GM18498 (cell line): ENCODE results near the gene SP2.
"Not testable (repeated sequence)": the region's sequence is repeated elsewhere in the genome, so short reads cannot be mapped to it uniquely, and the experiment has no call there.

Experiments
- ATAC-seq: cut with Tn5 transposase; IDR thresholded peaks from one replicate; pipeline ENCODE4 v1.9.1; 2021; ENCODE audit warnings: mild to moderate bottlenecking, moderate library complexity; ENCODE audit not compliant: unreplicated experiment

Gene SP2

DNA sequence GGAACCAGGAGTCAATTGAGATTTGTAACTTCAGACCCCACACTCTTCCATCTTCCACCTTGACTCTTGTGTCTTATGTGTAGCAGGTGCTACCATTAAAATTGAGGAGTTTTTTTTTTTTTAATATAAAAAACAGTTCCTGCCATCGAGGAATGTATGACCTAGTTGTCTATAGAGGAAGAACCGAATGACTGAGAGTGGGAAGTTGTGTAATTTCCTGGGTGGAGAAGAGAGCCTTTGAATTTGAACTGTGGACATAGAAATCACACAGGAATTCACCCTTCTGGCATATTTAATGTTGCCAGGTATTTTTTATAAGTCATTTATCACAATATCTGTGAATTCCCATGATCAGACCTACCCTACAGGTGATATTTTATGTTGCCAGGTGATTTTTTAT lies 22.0 kb downstream of the SP2 start:
- no peak for ATAC-seq

DNA sequence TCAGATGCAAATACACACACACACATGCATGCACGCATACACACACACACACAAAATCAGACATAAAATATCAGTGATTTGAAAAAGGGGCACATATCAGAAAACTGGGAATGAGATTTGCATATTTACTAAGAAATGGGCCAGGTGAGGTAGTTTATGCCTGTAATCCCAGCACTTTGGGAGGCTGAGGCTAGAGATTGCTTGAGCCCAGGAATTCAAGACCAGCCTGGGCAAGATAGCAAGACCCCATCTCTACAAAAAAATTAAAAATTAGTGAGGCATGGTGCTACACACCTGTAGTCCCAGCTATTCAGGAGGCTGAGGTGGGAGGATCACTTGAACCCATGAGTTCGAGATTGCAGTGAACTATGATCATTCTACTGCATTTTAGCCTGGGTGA lies 23.0 kb downstream of the SP2 start:
- no peak for ATAC-seq

DNA sequence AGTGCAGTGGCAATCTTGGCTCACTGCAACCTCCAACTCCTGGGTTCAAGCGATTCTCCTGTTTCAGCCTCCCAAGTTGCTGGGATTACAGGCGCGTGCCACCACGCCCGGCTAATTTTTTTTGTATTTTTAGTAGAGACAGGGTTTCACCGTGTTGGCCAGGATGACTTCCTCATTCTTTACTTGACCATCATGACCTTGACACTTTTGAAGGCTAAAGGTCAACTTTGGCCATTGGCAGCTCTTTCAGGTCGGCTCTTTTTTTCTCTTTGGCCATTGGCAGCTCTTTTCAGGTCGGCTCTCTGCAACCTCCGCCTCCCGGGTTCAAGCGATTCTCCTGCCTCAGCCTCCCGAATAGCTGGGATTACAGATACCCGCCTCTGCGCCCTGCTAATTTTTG lies 23.9 kb downstream of the SP2 start:
- ATAC-seq: not testable (repeated sequence)

GRCh38 chr17:47924785-47925677 lies 29.0 kb downstream of the SP2 start:
- no peak for ATAC-seq

DNA sequence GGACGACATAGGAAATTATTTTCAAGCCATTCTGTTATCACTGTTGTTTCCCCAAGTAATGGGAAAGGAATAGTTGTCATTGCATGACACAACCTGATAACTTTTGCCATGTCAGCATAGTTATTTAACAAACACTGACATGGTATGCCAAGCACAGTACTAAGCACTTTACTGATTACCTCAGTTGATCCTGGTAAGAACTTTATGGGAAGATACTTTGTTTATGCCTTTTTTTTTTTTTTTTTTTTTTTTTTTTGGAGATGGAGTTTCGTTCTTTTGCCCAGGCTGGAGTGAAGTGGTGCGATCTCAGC lies 29.6 kb downstream of the SP2 start:
- no peak for ATAC-seq

DNA sequence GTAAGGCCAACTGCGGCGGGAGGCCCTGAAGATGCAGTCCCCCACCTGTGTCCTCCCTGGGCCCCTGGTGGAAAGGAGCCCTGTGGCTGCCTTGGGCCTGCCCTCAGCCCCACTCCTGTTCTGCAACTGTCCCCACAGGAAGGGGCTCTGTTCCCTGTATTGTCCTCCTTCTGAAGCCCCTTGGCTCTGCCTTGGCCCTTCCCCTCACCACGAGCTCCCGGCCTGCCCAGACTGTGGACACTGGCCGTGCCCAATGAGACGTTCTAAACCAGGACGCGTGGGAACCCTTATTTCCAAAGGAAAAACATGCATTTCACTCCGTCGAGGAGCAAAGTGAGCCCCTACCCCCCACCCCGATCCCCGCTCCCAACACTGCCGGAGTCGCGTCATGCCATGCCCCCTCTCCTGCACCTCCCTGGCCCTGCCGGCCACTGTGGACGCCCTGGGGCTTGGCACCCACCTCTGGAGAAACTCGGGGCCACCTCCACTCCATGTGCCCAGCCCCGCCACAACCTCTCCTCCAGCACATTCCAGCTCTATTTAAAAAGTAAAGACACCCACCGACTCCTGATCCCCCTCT lies 31.9 kb downstream of the SP2 start:
- ATAC-seq: no peak

GRCh38 chr17:47928415-47928814 lies 32.4 kb downstream of the SP2 start:
- ATAC-seq: no peak

- ATAC-seq: no peak
Measured at GRCh38 chr17:47929218-47930000, 33.4 kb downstream of the SP2 start.

- no peak for ATAC-seq
Measured at GRCh38 chr17:47931848-47932247, 35.8 kb downstream of the SP2 start.

GRCh38 chr17:47934856-47935255 lies 38.8 kb downstream of the SP2 start:
- ATAC-seq: no peak

GRCh38 chr17:47935468-47935867 lies 39.4 kb downstream of the SP2 start:
- not testable (repeated sequence) for ATAC-seq

DNA sequence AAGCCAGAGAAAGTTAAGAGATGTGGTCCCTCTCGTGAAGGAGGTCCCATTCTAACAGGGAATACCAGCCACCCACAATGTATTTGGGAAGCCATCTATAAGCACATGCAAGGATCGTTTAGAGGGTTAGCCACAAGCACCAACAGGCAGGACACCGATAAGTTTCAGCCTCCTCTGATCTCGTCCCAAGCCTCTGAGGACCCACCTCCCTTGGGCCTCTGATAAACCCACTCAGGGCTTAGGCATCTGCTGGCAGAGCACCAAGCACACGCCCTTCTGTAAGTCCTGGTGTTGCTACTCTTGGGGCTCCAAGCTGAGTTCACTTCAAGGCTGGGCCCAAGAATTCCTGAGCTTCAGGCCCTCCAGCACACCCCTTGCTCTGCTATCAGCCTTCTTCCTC lies 39.9 kb downstream of the SP2 start:
- ATAC-seq: no peak

DNA sequence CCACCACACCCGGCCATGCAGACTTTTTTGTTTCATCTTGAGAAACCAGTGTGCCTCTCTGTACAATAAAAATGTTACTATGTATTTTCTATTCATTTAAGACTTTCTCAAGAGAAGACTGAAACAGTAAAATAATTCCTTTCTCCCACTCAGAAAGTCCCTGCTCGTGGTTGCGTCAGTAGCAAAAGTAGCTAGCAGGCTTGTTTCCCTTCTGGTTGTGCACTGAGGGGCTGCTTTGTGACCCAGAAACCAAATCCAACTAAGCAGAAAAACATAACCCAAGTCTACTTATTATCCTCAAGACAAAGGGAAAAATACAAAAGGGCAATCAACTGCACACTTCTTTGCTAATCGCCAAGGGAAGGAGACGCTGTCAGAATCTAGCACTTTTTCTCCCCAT lies 41.9 kb downstream of the SP2 start:
- ATAC-seq: no peak

GRCh38 chr17:47941246-47942095 lies 45.4 kb downstream of the SP2 start, which contains the start of gene PNPO:
Gene PNPO, plus strand, starts transcription at chr17:47941571. Its CDS starts 105 bp downstream, at chr17:47941676.
- ATAC-seq: peak; percentile 92

GRCh38 chr17:47942096-47942510 lies 46.1 kb downstream of the SP2 start:
- ATAC-seq: no peak

GRCh38 chr17:47942568-47942967 lies 46.5 kb downstream of the SP2 start:
- no peak for ATAC-seq

GRCh38 chr17:47945080-47945479 lies 49.0 kb downstream of the SP2 start:
- ATAC-seq: no peak

DNA sequence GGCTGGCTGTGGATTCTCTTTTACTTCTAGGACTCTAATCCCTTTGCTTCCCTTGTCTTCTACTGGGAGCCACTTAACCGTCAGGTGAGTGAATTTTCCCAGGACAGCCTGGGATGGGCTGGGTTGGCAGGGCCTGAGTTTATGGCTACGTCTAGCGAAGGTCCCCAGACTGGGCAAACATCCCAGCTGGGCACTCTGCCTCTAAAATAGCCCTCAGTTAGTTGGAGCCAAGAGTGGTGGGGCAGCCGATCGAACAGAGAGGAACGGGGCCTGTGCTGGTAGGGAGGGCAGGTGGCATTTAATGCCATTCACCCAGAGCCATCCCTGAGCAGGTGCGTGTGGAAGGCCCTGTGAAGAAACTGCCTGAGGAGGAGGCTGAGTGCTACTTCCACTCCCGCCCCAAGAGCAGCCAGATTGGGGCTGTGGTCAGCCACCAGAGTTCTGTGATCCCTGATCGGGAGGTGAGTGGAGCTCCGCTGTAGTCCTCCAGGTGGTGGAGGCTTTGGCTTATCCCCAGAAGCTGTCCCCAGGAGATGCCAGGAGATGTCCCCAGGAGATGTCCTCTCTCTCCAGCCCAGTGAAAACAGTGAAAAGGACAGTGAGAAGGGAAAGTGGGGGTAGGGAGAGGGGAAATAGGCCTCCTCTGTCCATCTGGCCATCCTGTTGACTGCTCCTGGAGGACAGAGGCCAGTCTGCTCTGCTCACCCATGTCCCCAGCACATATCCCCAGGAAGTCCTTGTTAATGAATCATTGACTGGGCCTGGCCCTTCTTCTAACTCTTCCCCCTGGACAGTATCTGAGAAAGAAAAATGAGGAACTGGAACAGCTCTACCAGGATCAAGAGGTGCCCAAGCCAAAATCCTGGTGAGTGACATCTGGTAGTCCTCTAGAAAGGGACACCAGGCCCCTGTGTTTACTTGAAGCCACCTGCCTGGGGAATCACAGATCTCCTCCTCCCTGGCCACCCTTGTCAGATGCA lies 49.8 kb downstream of the SP2 start:
- no peak for ATAC-seq

GRCh38 chr17:47946516-47946915 lies 50.5 kb downstream of the SP2 start:
- no peak for ATAC-seq

- peak; percentile 69 for ATAC-seq
Measured at GRCh38 chr17:47946929-47947397, 50.9 kb downstream of the SP2 start.
